Measurements from ENCODE around the gene UTS2R. TPM values are rescaled to one million over a fixed set of nuclear protein-coding genes. Genes with fewer than 3 reads are reported as not detected.

UTS2R gene
- total RNA-seq, 1 donor from 2014 or later, result not detected

Other genes with a start within 250 kb of the UTS2R start
- gene CCDC57, start 158.9 kb upstream of the UTS2R start, total RNA-seq, result 2.8 and 5.4 TPM in 2 replicates
- 62.3 and 95.6 TPM in 2 replicates for gene SLC16A3, start 142.7 kb upstream of the UTS2R start, total RNA-seq
- gene CSNK1D, start 98.1 kb upstream of the UTS2R start, total RNA-seq, result 36.1 and 56.0 TPM in 2 replicates
- gene CD7, start 54.2 kb upstream of the UTS2R start, total RNA-seq, result not detected in 2 replicates
- 0.26 and 1.9 TPM in 2 replicates for gene SECTM1, start 38.0 kb upstream of the UTS2R start, total RNA-seq
- gene TEX19, start 12.5 kb upstream of the UTS2R start, total RNA-seq, result not detected in 2 replicates
- 6.8 and 15.7 TPM in 2 replicates for gene HEXD, start 46.6 kb downstream of the UTS2R start, total RNA-seq
- gene OGFOD3, start 46.8 kb downstream of the UTS2R start, total RNA-seq, result 24.1 and 25.9 TPM in 2 replicates
- gene CYBC1, start 79.0 kb downstream of the UTS2R start, total RNA-seq, result 30.6 and 58.8 TPM in 2 replicates
- 56.0 and 123 TPM in 2 replicates for gene NARF, start 87.0 kb downstream of the UTS2R start, total RNA-seq
- gene FOXK2, start 148.0 kb downstream of the UTS2R start, total RNA-seq, result 18.0 and 29.8 TPM in 2 replicates

Data from dermis microvascular lymphatic vessel endothelial cell (primary cell).